ENCODE measurements around the gene CRTC3.
A peak's percentile ranks its signal among the peaks of the same experiment; 100 is the strongest.

The CRTC3 gene

DNA sequence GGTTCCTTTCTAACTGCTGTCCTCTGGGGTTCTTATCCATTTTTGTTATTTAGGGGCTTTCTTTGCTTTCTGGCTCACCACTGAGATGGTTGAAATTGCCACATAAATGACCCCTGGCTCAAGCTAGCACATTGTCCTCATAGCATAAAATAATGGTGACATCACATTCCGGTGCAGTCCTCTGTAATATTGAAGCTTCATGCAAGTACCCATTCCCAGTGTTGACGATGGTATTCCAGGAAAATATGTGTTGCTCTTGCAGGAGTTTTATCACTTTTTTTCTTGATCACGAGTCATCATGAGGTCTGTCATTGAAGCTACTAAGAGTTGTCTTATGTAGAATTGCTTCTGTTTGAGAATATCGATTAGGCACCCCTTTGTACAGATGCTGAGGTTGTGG is 56.1 kb downstream of the CRTC3 start:
- Histone ChIP-seq H3K9me3 (ENCODE audit: insufficient read depth, low read depth, low read length) (no peaks in the 10 kb centered on the region), H3K4me3 (ENCODE audit: low read depth, low read length) (no peak overlapping the region), H2BK120ac (ENCODE audit: insufficient read depth, low read length, poor library complexity) (no peak overlapping the region), H3K79me1 (ENCODE audit: low read length) (no peaks in the 10 kb centered on the region), H3K4me2 (ENCODE audit: low read length) (no peak overlapping the region), H2BK5ac (ENCODE audit: low read depth, low read length, poor library complexity) (no peak overlapping the region), H4K12ac (ENCODE audit: low read depth, low read length) (no peak overlapping the region), H2BK12ac (ENCODE audit: low read length) (no peak overlapping the region), H2AK5ac (ENCODE audit: low read length) (no peak overlapping the region), H3K79me2 (ENCODE audit: control insufficient read depth, insufficient read depth, low read length, poor library complexity) (no peaks in the 10 kb centered on the region), H4K8ac (ENCODE audit: low read depth, low read length) (no peak overlapping the region), H4K91ac (ENCODE audit: low read depth, low read length) (no peak overlapping the region), H3K27me3 (ENCODE audit: insufficient read depth, low read length) (no peaks in the 10 kb centered on the region), H3K36me3 (ENCODE audit: control insufficient read depth in 1 of 2, insufficient read depth in 2 of 2, low read length in 2 of 2) (peaks cover 2 to 3% of the 10 kb centered on the region in 2 experiments), H3K14ac (ENCODE audit: low read length) (no peak overlapping the region), H3K23ac (ENCODE audit: low read length) (no peak overlapping the region), H3K18ac (ENCODE audit: low read length) (no peak overlapping the region), H3K9ac (ENCODE audit: low read length) (no peak overlapping the region), H2AFZ (ENCODE audit: insufficient read depth, low read length, poor library complexity) (no peak overlapping the region), H3K4me1 (ENCODE audit: control insufficient read depth in 1 of 2, insufficient read depth in 2 of 2, low read length in 2 of 2) (peaks cover 3 to 5% of the 10 kb centered on the region in 2 experiments), H3K27ac (ENCODE audit: low read depth, low read length) (no peak overlapping the region), H3K4ac (ENCODE audit: low read depth, low read length) (no peak overlapping the region)
- DNase-seq = peak; percentile 24 to 43
- no CpG with 5 or more reads among the region's 4 CpGs for WGBS (ENCODE audit: extremely low coverage, insufficient coverage, insufficient read length)

GRCh38 chr15:90586948-90587347 is 57.2 kb downstream of the CRTC3 start:
- no peak overlapping the region for H3K9ac ChIP-seq (ENCODE audit: low read length)
- H3K23ac ChIP-seq (ENCODE audit: low read length) = no peak overlapping the region
- no peak overlapping the region for H2BK12ac ChIP-seq (ENCODE audit: low read length)
- H3K79me1 ChIP-seq (ENCODE audit: low read length) = no peaks in the 10 kb centered on the region
- H3K36me3 ChIP-seq (ENCODE audit: control insufficient read depth in 1 of 2, insufficient read depth in 2 of 2, low read length in 2 of 2) = peaks cover 2 to 3% of the 10 kb centered on the region in 2 experiments
- H4K12ac ChIP-seq (ENCODE audit: low read depth, low read length) = no peak overlapping the region
- H2BK120ac ChIP-seq (ENCODE audit: insufficient read depth, low read length, poor library complexity) = no peak overlapping the region
- H2AK5ac ChIP-seq (ENCODE audit: low read length) = no peak overlapping the region
- no peak overlapping the region for H3K4me3 ChIP-seq (ENCODE audit: low read depth, low read length)
- H2AFZ ChIP-seq (ENCODE audit: insufficient read depth, low read length, poor library complexity) = no peak overlapping the region
- no peak overlapping the region for H4K8ac ChIP-seq (ENCODE audit: low read depth, low read length)
- no peak for DNase-seq
- no peak overlapping the region for H3K27ac ChIP-seq (ENCODE audit: low read depth, low read length)
- H3K4ac ChIP-seq (ENCODE audit: low read depth, low read length) = no peak overlapping the region
- no peaks in the 10 kb centered on the region for H3K9me3 ChIP-seq (ENCODE audit: insufficient read depth, low read depth, low read length)
- no peak overlapping the region for H3K18ac ChIP-seq (ENCODE audit: low read length)
- no peak overlapping the region for H4K91ac ChIP-seq (ENCODE audit: low read depth, low read length)
- no peak overlapping the region for H3K14ac ChIP-seq (ENCODE audit: low read length)
- no peaks in the 10 kb centered on the region for H3K79me2 ChIP-seq (ENCODE audit: control insufficient read depth, insufficient read depth, low read length, poor library complexity)
- H3K4me2 ChIP-seq (ENCODE audit: low read length) = no peak overlapping the region
- H3K27me3 ChIP-seq (ENCODE audit: insufficient read depth, low read length) = no peaks in the 10 kb centered on the region
- H2BK5ac ChIP-seq (ENCODE audit: low read depth, low read length, poor library complexity) = no peak overlapping the region
- no peaks in the 10 kb centered on the region for H3K4me1 ChIP-seq (ENCODE audit: control insufficient read depth in 1 of 2, insufficient read depth in 2 of 2, low read length in 2 of 2)
- no CpG with 5 or more reads among the region's 5 CpGs for WGBS (ENCODE audit: extremely low coverage, insufficient coverage, insufficient read length)

- H3K4ac ChIP-seq (ENCODE audit: low read depth, low read length) = no peak overlapping the region
- H4K91ac ChIP-seq (ENCODE audit: low read depth, low read length) = no peak overlapping the region
- no peak overlapping the region for H2AK5ac ChIP-seq (ENCODE audit: low read length)
- no peaks in the 10 kb centered on the region for H3K79me2 ChIP-seq (ENCODE audit: control insufficient read depth, insufficient read depth, low read length, poor library complexity)
- WGBS (ENCODE audit: extremely low coverage, insufficient coverage, insufficient read length) = no CpG with 5 or more reads among the region's 5 CpGs
- no peak overlapping the region for H2BK120ac ChIP-seq (ENCODE audit: insufficient read depth, low read length, poor library complexity)
- no peak overlapping the region for H3K9ac ChIP-seq (ENCODE audit: low read length)
- no peak overlapping the region for H3K23ac ChIP-seq (ENCODE audit: low read length)
- peaks cover 2 to 3% of the 10 kb centered on the region in 2 experiments for H3K36me3 ChIP-seq (ENCODE audit: control insufficient read depth in 1 of 2, insufficient read depth in 2 of 2, low read length in 2 of 2)
- no peaks in the 10 kb centered on the region for H3K27me3 ChIP-seq (ENCODE audit: insufficient read depth, low read length)
- no peak overlapping the region for H2BK12ac ChIP-seq (ENCODE audit: low read length)
- H2BK5ac ChIP-seq (ENCODE audit: low read depth, low read length, poor library complexity) = no peak overlapping the region
- H3K4me3 ChIP-seq (ENCODE audit: low read depth, low read length) = no peak overlapping the region
- H4K8ac ChIP-seq (ENCODE audit: low read depth, low read length) = no peak overlapping the region
- H2AFZ ChIP-seq (ENCODE audit: insufficient read depth, low read length, poor library complexity) = no peak overlapping the region
- H3K18ac ChIP-seq (ENCODE audit: low read length) = no peak overlapping the region
- H3K9me3 ChIP-seq (ENCODE audit: insufficient read depth, low read depth, low read length) = no peaks in the 10 kb centered on the region
- H3K79me1 ChIP-seq (ENCODE audit: low read length) = no peaks in the 10 kb centered on the region
- no peak overlapping the region for H3K14ac ChIP-seq (ENCODE audit: low read length)
- H3K4me1 ChIP-seq (ENCODE audit: control insufficient read depth in 1 of 2, insufficient read depth in 2 of 2, low read length in 2 of 2) = no peaks in the 10 kb centered on the region
- H4K12ac ChIP-seq (ENCODE audit: low read depth, low read length) = no peak overlapping the region
- H3K27ac ChIP-seq (ENCODE audit: low read depth, low read length) = no peak overlapping the region
- no peak overlapping the region for H3K4me2 ChIP-seq (ENCODE audit: low read length)
- no peak for DNase-seq
These were observed 58.7 kb downstream of the CRTC3 start for GRCh38 chr15:90588427-90588826.

- no peak overlapping the region for H3K4me3 ChIP-seq (ENCODE audit: low read depth, low read length)
These were observed 61.8 kb downstream of the CRTC3 start for GRCh38 chr15:90591524-90591923.

More at GRCh38 chr15:90591524-90591923, 61.8 kb downstream of the CRTC3 start:
- H4K12ac ChIP-seq (ENCODE audit: low read depth, low read length) = no peak overlapping the region
- no peak overlapping the region for H2BK120ac ChIP-seq (ENCODE audit: insufficient read depth, low read length, poor library complexity)
- H3K79me1 ChIP-seq (ENCODE audit: low read length) = no peaks in the 10 kb centered on the region
- no peak overlapping the region for H3K18ac ChIP-seq (ENCODE audit: low read length)
- H3K27me3 ChIP-seq (ENCODE audit: insufficient read depth, low read length) = no peaks in the 10 kb centered on the region
- H2AFZ ChIP-seq (ENCODE audit: insufficient read depth, low read length, poor library complexity) = no peak overlapping the region
- no peak overlapping the region for H4K91ac ChIP-seq (ENCODE audit: low read depth, low read length)
- no peak overlapping the region for H2AK5ac ChIP-seq (ENCODE audit: low read length)
- H3K9ac ChIP-seq (ENCODE audit: low read length) = no peak overlapping the region
- no peak for DNase-seq
- no peak overlapping the region for H3K27ac ChIP-seq (ENCODE audit: low read depth, low read length)
- H3K79me2 ChIP-seq (ENCODE audit: control insufficient read depth, insufficient read depth, low read length, poor library complexity) = no peaks in the 10 kb centered on the region
- peaks cover 6 to 10% of the 10 kb centered on the region in 2 experiments for H3K36me3 ChIP-seq (ENCODE audit: control insufficient read depth in 1 of 2, insufficient read depth in 2 of 2, low read length in 2 of 2)
- H3K9me3 ChIP-seq (ENCODE audit: insufficient read depth, low read depth, low read length) = no peaks in the 10 kb centered on the region
- no peak overlapping the region for H2BK5ac ChIP-seq (ENCODE audit: low read depth, low read length, poor library complexity)
- no peak overlapping the region for H3K14ac ChIP-seq (ENCODE audit: low read length)
- no peaks in the 10 kb centered on the region for H3K4me1 ChIP-seq (ENCODE audit: control insufficient read depth in 1 of 2, insufficient read depth in 2 of 2, low read length in 2 of 2)
- no peak overlapping the region for H3K4ac ChIP-seq (ENCODE audit: low read depth, low read length)
- no peak overlapping the region for H3K4me2 ChIP-seq (ENCODE audit: low read length)
- no peak overlapping the region for H4K8ac ChIP-seq (ENCODE audit: low read depth, low read length)
- no peak overlapping the region for H2BK12ac ChIP-seq (ENCODE audit: low read length)
- H3K23ac ChIP-seq (ENCODE audit: low read length) = no peak overlapping the region
- whole genome bisulfite sequencing (ENCODE audit: extremely low coverage, insufficient coverage, insufficient read length) = no CpG with 5 or more reads among the region's 1 CpG
